Stimulated activated naive CD4-positive, alpha-beta T cell (primary cell): ENCODE data around the gene RASA2.
"Not testable (repeated sequence)": the region's sequence is repeated elsewhere in the genome, so short reads cannot be mapped to it uniquely, and the experiment has no call there.

ENCODE experiments used
- DNase-seq, 6 experiments: peaks; one replicate each; lab custom pipeline; 2025; lab: John Stamatoyannopoulos, UW

Gene RASA2

DNA sequence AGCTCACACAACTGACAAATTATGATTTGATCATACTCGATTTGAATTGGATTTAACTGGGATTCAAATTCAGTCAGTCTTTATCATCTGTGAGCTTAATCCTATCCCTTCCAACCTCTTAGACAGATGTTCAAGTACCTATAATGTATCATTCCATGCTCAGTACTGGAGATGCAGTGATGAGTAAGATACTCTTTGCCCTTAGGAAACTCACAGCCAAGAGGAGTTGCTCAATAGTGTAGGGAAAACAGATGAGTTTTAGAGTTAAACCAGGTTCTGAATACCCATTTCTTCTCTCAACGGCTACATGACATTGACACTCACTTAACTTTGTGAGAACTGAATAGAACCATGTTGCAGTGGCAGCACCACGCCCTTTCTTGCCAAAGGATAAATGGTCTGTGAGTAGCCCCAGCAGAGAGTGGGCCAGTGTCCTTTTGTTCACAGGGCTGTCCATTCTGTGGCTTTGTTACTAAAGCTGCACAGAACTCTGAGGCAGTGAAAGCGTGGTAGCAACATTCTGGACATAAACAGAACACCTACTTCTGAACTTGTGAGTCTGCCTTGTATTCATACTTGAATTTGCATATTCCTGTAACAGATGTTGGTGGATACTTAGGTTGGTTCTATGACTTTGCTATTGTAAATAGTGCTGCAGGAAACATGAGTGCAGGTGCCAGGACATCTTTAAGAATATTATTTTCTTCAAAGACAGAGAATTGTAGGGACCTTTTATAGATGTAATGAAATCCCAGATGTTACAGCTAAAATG is 91.6 kb downstream of the RASA2 start:
- no peak for DNase-seq

DNA sequence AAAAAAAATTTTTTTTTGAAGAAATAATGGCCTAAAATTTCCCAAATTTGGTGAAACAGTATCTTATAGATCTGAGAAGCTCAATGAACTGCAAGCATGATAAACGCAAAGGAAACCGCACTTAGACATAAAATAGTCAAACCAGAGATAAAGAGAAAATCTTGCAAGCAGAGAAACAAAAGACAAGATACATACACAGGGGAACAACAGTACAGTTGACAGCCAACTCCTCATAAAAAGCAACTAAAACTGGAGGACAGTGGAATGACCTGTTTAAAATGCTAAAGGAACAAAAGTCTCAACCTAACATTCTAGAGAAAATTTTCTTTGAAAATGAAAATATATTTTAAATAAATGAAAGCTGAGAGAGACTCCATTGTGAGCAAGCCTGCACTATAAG is 107.5 kb downstream of the RASA2 start:
- no peak for DNase-seq

DNA sequence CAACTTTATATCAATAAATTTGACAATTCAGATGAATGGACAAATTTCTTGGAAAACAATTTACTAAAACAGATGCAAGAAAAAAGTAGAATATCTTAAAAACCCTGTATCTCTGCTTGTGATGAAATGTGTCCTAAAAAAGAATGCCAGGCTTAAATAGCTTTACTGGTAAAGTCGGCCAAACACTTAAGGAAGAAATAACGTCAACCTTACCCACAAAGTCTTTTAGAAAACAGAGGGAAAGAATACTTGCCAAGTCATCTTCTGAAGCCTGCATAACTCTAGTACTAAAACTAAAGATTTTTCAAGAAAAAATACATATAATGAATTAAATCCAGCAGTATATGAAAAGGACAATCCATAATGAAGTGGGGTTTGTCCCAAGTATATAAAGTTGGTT is 111.1 kb downstream of the RASA2 start:
- DNase-seq = no peak

DNA sequence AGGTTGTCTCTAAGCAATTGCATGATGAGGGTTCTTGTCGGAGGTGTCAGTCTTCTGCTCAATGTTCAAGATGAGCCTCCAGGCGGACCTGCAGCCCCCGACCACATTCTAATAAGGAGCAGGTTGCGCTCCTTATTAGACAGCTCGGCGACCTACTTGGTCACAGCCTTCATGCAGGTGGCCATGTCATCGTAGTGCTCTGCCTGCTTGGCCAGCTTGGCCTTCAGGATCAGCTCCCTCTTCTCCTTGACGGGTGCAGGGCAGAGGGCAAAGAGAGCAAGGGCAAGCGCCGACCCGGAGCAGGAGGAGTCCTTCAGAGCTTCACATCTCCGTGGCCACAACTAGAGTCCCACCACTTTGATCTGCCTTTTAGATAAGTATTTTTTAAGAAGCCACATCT is 113.5 kb downstream of the RASA2 start:
- no peak for DNase-seq

DNA sequence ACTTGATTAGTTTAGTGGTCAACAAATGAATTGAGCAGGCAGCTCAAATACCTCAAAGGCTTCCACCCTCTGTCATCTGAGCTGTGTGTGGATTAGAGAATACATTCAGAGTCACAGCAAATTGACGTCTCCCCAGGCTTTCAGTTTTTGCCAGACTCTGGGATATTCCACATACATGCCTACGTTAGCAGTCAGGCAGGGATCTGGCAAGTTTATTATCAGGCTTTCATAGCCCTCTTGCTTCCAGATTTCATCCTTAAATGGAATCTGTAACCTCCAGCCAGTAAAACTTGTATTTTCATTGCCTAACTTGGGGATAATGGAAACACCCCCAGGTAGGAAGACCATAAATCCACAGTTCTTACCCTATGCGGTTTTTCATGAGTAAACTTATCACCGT is 115.9 kb downstream of the RASA2 start:
- no peak for DNase-seq

DNA sequence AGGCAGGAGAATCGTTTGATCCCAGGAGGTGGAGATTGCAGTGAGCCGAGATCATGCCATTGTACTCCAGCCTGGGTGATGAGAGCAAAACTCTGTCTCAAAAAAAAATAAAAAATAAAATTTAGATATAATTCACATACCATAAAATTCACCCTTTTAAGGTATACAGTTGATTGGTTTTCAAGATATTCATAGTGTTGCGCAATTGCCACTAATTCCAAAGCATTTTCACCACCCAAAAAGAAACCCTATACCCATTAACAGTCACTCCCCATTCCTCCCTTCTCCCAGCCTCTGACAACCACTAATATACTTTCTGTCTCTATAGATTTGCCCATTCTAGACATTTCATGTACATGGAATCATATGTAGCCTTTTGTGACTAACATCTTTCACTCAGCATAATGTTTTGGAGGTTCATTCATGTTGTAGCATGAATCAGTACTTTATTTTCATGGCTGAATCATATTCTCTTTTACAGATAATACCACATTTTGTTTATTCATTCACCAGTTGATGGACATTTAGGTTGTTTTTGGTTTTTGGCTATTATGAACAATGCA is 116.7 kb downstream of the RASA2 start:
- DNase-seq = no peak

DNA sequence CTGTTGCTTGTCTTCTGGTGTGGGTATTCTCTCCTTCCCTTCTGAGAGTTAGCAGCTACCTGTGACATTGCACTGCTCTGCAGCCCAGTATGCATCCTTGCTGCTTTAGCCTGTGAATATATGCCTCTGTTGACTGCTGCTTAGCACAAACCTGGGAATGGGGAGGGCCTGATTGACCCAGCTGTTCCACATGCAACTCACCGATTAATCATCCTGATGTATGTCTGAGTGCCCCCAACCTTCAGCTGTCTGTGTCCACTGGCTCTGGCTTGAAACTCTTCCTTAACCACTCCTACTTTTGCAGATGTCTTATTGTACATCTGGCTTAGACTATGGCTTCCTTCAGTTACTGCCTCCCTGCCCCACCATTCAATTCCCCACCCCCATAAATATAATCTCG is 119.1 kb downstream of the RASA2 start:
- DNase-seq = no peak

DNA sequence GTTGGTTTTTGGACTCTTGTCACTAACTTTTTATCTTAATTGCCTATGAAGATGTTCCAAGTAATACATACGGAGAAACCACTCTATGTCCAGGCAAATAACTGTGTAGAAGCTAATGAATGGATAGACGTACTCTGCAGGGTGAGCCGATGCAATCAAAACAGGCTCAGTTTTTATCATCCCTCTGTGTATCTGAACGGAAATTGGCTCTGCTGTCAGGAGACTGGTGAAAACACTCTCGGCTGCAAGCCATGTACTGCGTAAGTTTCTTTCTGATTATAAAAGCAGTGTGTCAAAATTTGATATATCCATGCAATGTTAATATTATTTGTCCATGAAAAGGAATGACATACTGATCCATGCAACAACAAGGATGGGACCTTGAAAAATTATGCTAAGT is 121.6 kb downstream of the RASA2 start:
- no peak for DNase-seq

DNA sequence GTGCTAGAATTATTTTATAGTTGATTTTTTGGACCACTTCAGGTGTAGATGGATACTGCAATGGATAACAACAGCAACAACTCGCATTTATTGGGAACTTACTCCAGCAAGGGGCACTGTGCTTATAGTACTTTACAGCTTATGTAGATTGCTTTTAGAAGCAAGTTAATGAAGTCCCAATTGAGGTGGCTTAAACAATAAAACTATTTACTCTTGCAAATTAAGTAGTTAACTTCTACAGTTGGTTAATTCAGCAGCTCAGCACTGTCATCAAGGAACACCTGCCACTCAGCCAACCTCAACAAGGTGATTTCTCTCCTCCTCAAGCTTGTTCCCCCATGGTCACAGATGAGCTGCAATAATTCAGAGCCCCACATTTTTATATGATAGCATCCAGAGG is 124.1 kb downstream of the RASA2 start:
- no peak for DNase-seq

DNA sequence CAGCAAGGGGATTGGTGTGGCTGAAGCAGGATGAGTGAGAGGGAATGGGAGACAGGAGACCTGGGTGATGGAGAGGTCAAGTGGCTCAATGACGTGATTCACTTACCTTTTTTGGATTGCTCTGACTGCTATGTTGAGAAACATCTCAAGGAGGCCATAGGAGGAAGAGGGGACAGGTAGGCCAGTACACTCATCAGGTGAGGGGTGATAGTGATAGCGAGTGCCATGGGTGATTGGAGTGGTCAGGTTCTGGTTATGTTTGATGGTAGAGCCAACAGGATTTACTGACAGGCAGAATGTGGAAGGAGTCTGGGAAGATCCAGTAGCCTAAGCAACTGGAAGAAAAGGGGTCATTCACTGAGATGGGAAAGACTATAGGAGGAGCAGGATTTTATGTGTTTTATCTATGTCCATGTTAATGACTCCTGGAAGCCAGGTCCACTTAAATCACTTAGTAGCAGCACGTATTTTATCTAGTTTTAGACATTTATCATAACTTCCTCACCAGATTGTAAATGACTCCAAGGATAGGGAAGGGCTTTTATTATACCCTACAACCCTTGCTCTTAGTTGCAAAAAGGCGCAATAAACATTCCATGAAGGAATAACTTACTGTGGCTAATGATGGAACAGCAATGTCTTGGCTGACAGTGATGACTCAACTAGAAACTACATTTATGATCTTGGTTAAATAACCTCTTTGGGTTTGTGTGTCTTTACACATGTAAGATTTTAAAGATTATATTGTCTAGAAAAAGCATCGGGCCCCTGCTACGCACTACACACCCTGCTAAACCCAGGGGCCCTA is 131.5 kb downstream of the RASA2 start:
- no peak for DNase-seq

DNA sequence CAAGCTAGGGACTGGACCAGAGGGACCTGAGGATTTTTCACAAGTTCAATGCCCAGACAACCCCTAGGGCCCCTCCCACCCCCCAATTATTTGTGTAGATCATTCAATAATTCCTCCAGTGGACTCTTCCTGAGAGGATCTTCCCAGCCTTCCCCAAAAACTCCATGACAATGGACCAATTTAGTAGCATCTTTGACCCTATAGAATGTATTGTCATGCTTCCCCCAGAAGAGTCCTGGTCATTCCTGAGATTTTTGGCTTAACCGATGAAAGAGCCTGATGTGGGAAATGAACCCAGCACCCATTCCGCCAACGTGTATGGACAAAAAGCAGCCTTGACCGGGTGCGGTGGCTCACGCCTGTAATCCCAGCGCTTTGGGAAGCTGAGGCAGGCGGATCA is 132.1 kb downstream of the RASA2 start:
- DNase-seq = no peak

DNA sequence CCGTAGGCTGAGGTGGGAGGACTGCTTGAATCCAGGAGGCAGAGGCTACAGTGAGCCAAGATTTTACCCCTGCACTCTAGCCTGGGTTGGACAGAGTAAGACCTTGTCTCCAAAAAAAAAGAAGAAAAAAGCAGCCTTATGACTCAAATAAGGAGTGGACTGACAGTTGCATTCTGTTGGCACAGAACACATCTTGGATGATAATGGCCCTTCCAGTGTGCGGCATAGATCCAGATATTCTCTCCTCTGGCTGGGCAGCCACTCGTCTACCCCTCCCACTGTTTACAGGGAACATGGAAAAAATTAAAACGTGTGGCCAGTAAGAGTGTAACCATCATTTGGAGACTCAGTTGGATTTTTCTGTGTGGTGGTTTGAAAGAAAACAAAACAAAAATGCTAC is 132.6 kb downstream of the RASA2 start:
- DNase-seq = no peak

DNA sequence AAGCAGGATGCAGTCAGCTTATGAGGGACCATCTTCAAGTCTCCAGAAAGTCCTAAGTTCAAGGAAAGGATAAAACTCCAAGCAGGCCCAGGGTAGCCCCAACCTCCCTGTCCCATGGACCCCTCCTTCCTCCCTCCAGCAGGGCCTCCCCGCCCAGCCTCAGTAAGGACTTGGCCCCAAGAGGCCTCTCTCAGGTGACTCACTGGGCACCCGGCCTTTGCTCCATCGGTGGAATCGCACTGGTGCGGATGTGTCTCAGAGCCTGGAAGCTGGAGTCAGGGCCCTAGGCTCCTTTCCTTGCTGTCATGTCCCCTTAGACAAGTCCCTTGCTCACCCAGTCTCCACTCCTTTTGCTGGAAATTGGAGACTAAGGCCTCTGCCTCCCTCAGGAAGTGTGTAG is 136.9 kb downstream of the RASA2 start:
- no peak for DNase-seq

DNA sequence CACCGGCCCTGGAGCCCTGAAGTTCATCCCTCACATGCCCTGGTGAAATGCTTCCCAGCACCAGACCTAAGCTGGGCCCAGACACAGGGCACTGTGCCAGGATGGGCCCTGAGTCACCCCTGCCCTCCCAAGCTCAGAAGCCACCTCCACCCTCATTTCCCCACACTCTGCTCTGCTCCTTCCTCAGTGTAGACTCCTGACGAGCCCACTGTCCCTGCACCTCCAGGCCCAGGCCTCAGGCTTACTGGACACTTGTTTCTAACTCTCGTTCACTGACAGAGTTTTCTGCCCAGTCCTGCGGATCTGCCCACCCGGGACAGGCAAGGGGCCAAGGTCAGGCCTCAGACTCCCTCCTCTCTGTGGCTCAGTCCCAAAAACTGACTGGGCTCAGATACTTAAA is 138.7 kb downstream of the RASA2 start:
- DNase-seq = no peak

DNA sequence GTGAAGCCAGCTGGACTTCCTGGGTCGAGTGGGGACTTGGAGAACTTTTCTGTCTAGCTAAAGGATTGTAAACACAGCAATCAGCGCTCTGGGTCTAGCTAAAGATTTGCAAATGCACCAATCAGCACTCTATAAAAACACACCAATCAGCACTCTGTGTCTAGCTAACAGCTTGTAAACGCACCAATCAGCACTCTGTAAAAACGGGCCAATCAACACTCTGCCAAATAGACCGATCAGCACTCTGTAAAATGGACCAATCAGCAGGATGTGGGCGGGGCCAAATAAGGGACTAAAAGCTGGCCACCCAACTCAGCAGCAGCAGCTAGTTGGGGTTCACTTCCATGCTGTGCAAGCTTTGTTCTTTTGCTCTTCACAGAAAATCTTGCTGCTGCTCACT is 141.5 kb downstream of the RASA2 start:
- not testable (repeated sequence) for DNase-seq

DNA sequence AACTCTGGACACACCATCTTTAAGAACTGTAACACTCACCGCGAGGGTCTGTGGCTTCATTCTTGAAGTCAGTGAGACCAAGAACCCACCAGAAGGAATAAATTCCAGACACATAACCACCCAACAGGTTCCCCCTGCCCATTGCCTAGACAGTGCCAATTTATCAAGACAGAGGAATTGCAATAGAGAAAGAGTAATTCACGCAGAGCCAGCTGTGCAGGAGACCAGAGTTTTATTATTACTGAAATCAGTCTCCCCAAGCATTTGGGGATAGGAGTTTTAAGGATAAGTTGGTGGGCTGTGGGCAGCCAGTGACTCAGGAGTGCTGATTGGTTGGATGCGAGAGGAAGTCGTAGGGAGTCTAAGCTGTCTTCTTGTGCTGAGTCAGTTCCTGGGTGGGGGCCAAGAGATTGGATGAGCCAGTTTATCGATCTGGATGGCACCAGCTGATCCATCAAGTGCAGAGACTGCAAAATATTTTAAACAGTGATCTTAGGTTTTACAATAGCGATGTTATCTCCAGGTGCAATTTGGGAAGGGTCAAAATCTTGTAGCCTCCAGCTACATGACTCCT is 142.1 kb downstream of the RASA2 start:
- DNase-seq = not testable (repeated sequence)

DNA sequence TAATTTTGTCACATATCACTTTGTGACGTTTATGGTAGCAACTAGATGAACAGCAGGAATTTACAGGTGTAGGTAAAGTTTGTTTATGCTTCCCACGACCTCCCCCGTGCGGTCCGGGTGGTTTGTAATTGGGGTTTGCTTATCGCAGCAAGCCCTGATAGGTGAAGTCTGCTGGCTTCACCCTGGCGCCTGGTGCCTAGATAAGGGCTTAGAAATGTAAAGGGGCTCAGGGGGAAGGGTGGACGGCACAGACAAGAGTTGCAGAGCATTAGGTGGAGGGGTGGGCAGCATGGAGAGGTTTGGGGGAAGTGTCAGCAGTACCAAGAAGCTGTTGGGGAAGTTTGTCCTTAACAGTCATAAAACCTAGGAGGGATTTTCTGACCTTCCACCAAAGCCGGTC is 143.1 kb downstream of the RASA2 start:
- no peak for DNase-seq

DNA sequence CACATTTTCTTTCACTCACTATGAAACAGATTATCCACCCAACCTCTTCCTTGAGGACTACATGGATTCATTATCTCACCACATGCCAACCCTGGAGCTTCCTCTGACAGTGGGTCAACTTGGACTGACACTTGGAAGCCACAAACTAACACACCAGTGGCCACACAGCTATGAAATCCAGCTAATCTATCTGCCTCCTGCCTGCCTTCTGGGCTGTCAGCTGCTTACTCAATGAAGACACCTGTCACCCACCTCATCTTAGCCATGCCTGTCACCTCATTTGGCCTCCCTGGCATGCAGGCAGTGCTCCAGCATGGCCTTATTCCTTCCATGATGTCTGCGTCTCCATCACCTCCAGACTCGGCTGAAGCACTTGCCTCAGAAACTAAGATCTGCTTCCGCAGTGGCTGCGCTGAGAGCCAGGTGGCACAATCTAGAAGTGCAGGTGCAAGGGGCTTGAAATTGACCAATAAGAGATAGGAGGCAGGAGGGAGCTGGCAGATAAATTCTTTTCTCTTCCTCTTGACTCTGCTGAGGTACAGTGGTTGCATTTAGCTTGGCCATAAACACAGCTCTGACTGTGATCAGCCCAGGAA is 146.1 kb downstream of the RASA2 start:
- DNase-seq = no peak

DNA sequence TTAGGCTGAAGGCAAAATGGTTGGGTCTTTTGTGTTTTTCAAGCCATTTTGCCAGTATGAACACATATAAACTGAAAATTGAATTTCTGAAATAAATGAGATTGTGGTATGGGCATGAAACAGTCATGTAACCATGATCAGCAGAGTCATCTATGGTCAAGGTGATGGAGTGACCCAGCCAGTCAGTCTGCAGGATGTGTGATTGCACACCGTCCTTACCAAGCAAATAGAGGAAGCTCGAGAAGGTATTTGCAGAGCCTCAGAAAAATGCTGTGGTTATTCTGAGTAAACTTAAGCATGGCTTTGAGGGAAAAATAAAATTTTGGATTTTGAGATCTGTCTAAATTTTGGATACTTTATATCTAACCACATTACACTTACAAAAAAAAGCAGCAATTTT is 155.4 kb downstream of the RASA2 start:
- no peak for DNase-seq

DNA sequence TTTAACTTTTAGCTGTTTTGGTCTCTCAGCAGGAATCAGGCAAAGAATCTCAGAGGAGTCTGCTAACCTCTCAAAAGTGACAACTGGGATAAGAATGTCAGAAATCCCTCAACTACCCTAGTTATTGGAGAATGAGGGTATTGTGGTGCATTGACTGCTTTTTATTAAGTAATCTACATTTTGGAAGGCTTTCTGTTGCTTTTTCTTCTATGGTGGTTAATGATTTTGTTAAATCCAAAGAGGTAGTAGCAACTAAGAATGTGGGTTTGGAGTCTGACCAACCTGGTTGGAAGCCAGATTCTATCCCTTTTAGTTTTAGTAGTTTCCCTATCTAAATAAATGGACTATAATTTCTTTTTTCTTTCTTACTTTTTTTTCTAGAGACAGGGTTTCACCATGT is 156.6 kb downstream of the RASA2 start:
- DNase-seq = no peak

DNA sequence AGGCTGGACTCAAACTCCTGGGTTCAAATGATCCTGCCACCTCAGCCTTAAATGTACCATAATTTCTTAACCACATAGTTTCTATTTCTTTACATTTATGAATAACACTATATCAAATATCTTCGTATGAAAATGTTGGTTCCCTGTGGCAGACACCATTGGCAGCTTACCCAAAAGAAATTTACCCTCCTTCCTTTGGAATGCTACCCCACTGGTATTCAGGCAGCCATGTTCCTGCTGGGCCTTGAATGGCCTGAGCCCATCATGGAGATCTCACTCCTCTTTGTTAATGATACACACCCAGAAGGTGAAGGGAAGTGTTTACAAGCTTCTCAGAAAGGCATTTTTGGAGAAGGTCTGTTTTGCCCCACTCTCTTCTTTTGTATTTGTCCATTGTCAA is 157.0 kb downstream of the RASA2 start:
- DNase-seq = no peak

DNA sequence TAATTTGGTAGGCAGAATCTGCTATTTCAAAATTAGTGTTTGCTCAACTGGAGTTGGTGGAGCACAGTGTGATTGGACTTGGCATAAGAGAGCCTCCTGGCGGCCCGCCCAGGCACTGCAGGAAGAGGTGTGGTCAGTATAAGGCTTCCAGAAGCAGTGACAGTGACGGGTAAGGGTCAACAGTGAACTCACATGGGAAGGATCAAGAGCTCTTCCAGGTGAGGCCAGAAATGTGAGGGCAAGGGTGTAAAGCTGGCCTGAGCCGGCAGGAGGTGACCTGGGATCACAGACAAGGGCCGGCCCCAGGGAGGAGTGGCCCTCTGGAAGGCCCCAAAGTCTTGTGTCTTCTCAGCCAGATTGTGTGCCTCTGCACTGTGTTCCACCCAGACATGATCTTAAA is 158.1 kb downstream of the RASA2 start:
- DNase-seq = peak; percentile 4 to 52 (median 29)
